Endothelial cell of umbilical vein (primary cell): Measurements from ENCODE around the gene ADIRF. TPM values are rescaled to one million over a fixed set of nuclear protein-coding genes. Genes with fewer than 3 reads are reported as not detected.

Experiments
- BruUV-seq: library from RNA; stranded (reverse); fragments of 400-500 nt; replicated peaks from 2 replicates; lab custom pipeline; 2021; lab: Mats Ljungman, UMichigan
- CTCF ChIA-PET: fragments of 300-600, 350-600 bp; sonication (Branson Sonifier 250); formaldehyde crosslinking; loops from one replicate; lab custom pipeline; 2021; ENCODE audit warnings: antibody characterized with exemption, inconsistent platforms; lab: Charles Lee
- POLR2A ChIA-PET: fragments of 300-600, 350-600 bp; sonication (Branson Sonifier 250); formaldehyde crosslinking; loops from one replicate; lab custom pipeline; 2021; ENCODE audit warnings: antibody characterized with exemption, inconsistent platforms; lab: Charles Lee
- DNase-seq: peaks from one replicate; pipeline ENCODE4 v3.0.0-alpha.2; 2011; ENCODE audit warnings: low read depth, low spot score
- FAIRE-seq: peaks from 2 replicates; lab custom pipeline; 2011; peaks lifted over from hg19 to GRCh38; lab: Jason Lieb, UNC
- H2AFZ ChIP-seq: 2 replicates; pipeline ENCODE4 v1.6.0; 2012; ENCODE audit warnings: low read depth, low read length, control low read depth, inconsistent platforms
- H3K27ac ChIP-seq: 2 replicates; pipeline ENCODE4 v1.5.1; 2011; ENCODE audit warnings: low read depth, mild to moderate bottlenecking, control low read depth, low read length, moderate library complexity; ENCODE audit not compliant: insufficient read depth
- H3K27me3 ChIP-seq, 2 experiments: 2 replicates each; pipeline versions ENCODE4 v1.6.0 to v1.6.1; 2011; ENCODE audit warnings: low read length in 2 of 2, mixed read lengths in 1 of 2; ENCODE audit not compliant: control insufficient read depth in 2 of 2, insufficient read depth in 2 of 2
- H3K36me3 ChIP-seq, 2 experiments: 2 replicates in 1 of 2; 3 replicates in 1 of 2; pipeline ENCODE4 v1.5.1; 2011; ENCODE audit warnings: low read length in 2 of 2, mild to moderate bottlenecking in 1 of 2, moderate library complexity in 1 of 2; ENCODE audit not compliant: control insufficient read depth in 2 of 2, insufficient read depth in 2 of 2; ENCODE audit errors: extremely low read depth in 1 of 2
- H3K4me1 ChIP-seq: 3 replicates; pipeline ENCODE4 v1.5.1; 2011; ENCODE audit warnings: mild to moderate bottlenecking, low read length; ENCODE audit not compliant: control insufficient read depth, insufficient read depth; ENCODE audit errors: extremely low read depth
- H3K4me2 ChIP-seq: 2 replicates; pipeline ENCODE4 v1.6.1; 2011; ENCODE audit warnings: low read length, control low read depth, mixed read lengths; ENCODE audit not compliant: insufficient read depth
- H3K4me3 ChIP-seq, 3 experiments: fragments of 200-600 bp in 1 of 3; sonication (generic), shearing (Covaris generic) in 1 of 3; replicated peaks in 1 of 3; 2 replicates each; pipeline ENCODE4 v1.5.1; 2011 to 2016; ENCODE audit warnings: control low read depth in 3 of 3, low read length in 3 of 3, mild to moderate bottlenecking in 2 of 3, inconsistent platforms in 1 of 3, low read depth in 1 of 3, moderate library complexity in 1 of 3; ENCODE audit not compliant: insufficient read depth in 1 of 3
- H3K79me2 ChIP-seq: 2 replicates; pipeline ENCODE4 v1.6.0; 2012; ENCODE audit warnings: low read length, inconsistent platforms; ENCODE audit not compliant: control insufficient read depth, insufficient read depth
- H3K9ac ChIP-seq: replicated peaks from 2 replicates; pipeline ENCODE3; 2011; ENCODE audit warnings: low read length, control low read depth; ENCODE audit not compliant: insufficient read depth; ENCODE audit errors: extremely low read depth
- H3K9me1 ChIP-seq: replicated peaks from 3 replicates; pipeline ENCODE4 v1.6.0; 2011; ENCODE audit warnings: mild to moderate bottlenecking, low read length; ENCODE audit not compliant: control insufficient read depth, insufficient read depth; ENCODE audit errors: extremely low read depth
- H3K9me3 ChIP-seq: replicated peaks from 2 replicates; pipeline ENCODE4 v1.5.1; 2012; ENCODE audit warnings: low read length, inconsistent platforms; ENCODE audit not compliant: control insufficient read depth, insufficient read depth
- H4K20me1 ChIP-seq: replicated peaks from 2 replicates; pipeline ENCODE3; 2011; ENCODE audit warnings: mild to moderate bottlenecking, low read length; ENCODE audit not compliant: control insufficient read depth, insufficient read depth; ENCODE audit errors: extremely low read depth
- EZH2 ChIP-seq: IDR thresholded peaks from 2 replicates; pipeline ENCODE4 v1.6.1; 2012; ENCODE audit warnings: borderline replicate concordance, low read depth, mild to moderate bottlenecking, moderate library complexity, low read length, inconsistent platforms; ENCODE audit not compliant: severe bottlenecking
- FOS ChIP-seq: IDR thresholded peaks from 2 replicates; pipeline ENCODE4 v1.6.1; 2011; ENCODE audit warnings: mild to moderate bottlenecking, low read length, moderate library complexity, borderline replicate concordance; ENCODE audit not compliant: insufficient read depth
- GATA2 ChIP-seq: IDR thresholded peaks from 2 replicates; pipeline ENCODE4 v1.7.0; 2011; ENCODE audit warnings: low read depth, mild to moderate bottlenecking, moderate library complexity, mixed read lengths, low read length; ENCODE audit not compliant: insufficient read length, insufficient read depth
- JUN ChIP-seq: IDR thresholded peaks from 2 replicates; pipeline ENCODE4 v1.6.1; 2011; ENCODE audit warnings: borderline replicate concordance, low read depth; ENCODE audit not compliant: insufficient read length, insufficient read depth
- MYC ChIP-seq: IDR thresholded peaks from one replicate; pipeline ENCODE4 v1.6.1; 2011; ENCODE audit warnings: mild to moderate bottlenecking, low read depth, low read length
- POLR2A ChIP-seq: IDR thresholded peaks from 2 replicates; pipeline ENCODE4 v1.6.1; 2012; ENCODE audit warnings: low read depth, mild to moderate bottlenecking, control low read depth, low read length
- dilution Hi-C: fragments of 300-500 bp; cut with MboI; formaldehyde crosslinking; loops from one replicate; pipeline ENCODE4 v1.15.0; 2019; ENCODE audit warnings: low sequenced_read_pairs; ENCODE audit not compliant: extremely low pct_ligation_motif_present
- intact Hi-C: fragments of 100-400 bp; cut with micrococcal nuclease; formaldehyde crosslinking; loops from one replicate; pipeline ENCODE4 v1.10.0; 2022
- polyA plus RNA-seq, 4 experiments: library from polyadenylated mRNA; depleted of rRNA in 3 of 4; stranded (reverse) in 3 of 4; unstranded in 1 of 4; fragments of >200 nt; gene quantifications; 2 replicates each; pipeline versions ENCODE4 v1.2.1 to v1.2.3, GENCODE V29; 2011 to 2012; ENCODE audit warnings: missing spikeins in 1 of 4
- total RNA-seq: library from RNA; stranded (reverse); gene quantifications from 2 replicates; pipeline ENCODE4 v1.2.3, GENCODE V29; 2021
- TF ChIP-seq, protein P1 (sequence below), 2 donors: IDR thresholded peaks; 1 replicate in 1 of 2; 2 replicates in 1 of 2; pipeline ENCODE4 v1.5.1; 2011; ENCODE audit warnings: low read length in 2 of 2, mild to moderate bottlenecking in 2 of 2, moderate library complexity in 2 of 2, control low read depth in 1 of 2, inconsistent platforms in 1 of 2, low read depth in 1 of 2; ENCODE audit not compliant: insufficient read depth in 1 of 2; ENCODE audit errors: extremely low read depth in 1 of 2
- TF ChIP-seq, protein P2 (sequence below): IDR thresholded peaks from 2 replicates; pipeline ENCODE4 v1.6.1; 2011; ENCODE audit not compliant: insufficient read depth, insufficient read length

Gene ADIRF
- total and polyA plus RNA-seq, 2 donors (not counting 3 experiments of a cell fraction or from before 2014, with no cell fraction given) = 3.7 to 4.4 TPM

DNA sequence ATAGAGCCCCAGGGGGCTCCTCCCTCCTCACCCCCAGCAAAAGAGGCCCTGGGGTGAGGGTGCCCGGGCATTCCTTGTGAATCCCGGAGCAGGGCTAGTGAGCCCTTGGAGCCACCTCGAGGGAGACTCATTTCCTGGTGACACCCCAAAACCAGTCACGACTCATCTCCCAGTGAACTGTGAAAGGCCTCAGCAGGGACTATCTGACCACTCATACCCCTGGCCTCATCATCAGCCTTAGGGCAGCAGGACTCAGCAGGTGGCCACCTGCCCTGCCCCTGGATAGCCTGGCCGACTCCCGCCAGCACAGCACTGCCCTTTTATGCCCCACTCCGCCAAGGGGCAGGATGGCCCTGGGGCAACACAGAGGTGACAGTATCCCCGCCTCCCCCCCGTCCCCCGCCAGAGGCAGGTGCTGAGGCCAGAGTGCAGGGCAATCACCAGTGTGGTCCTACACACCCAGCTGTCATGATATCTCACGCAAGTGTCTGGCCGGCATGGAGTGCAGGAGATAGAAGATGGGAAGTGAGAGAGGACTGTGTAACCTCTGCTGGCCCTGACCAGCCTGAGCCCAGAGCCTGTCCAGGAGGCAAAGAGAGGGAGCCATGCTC, 6.7 kb upstream of the ADIRF start:
- no peak overlapping the region for H3K9ac ChIP-seq
- BruUV-seq = no TSS peak

More for the DNA sequence above, 6.7 kb upstream of the ADIRF start:
- no peaks in the 10 kb centered on the region for H3K27me3 ChIP-seq
- no peak for DNase-seq
- H3K4me2 ChIP-seq = no peak overlapping the region
- no peak overlapping the region for H2AFZ ChIP-seq
- intact Hi-C loops (no loop called here), dilution Hi-C loops (no loop called here)
- H4K20me1 ChIP-seq = no peaks in the 10 kb centered on the region
- no peaks in the 10 kb centered on the region for H3K9me1 ChIP-seq
- H3K9me3 ChIP-seq = no peaks in the 10 kb centered on the region
- no peak overlapping the region for H3K27ac ChIP-seq
- FAIRE-seq = no peak
- no peaks in the 10 kb centered on the region for H3K36me3 ChIP-seq
- no peak overlapping the region for H3K4me3 ChIP-seq
- CTCF ChIA-PET = interaction anchor here (1.7 to 8.7 kb wide), 3 partner anchors 8 to 20 kb away, joined by 23 to 325 read pairs (median 189); no protein-coding TSS in a partner anchor
- POLR2A ChIA-PET = interaction anchor here (1.0 kb wide), 1 partner anchor 8 kb away, joined by 3 read pairs; no protein-coding TSS in a partner anchor
- H3K79me2 ChIP-seq = peaks cover 15% of the 10 kb centered on the region
- TF ChIP-seq, protein P1, sequence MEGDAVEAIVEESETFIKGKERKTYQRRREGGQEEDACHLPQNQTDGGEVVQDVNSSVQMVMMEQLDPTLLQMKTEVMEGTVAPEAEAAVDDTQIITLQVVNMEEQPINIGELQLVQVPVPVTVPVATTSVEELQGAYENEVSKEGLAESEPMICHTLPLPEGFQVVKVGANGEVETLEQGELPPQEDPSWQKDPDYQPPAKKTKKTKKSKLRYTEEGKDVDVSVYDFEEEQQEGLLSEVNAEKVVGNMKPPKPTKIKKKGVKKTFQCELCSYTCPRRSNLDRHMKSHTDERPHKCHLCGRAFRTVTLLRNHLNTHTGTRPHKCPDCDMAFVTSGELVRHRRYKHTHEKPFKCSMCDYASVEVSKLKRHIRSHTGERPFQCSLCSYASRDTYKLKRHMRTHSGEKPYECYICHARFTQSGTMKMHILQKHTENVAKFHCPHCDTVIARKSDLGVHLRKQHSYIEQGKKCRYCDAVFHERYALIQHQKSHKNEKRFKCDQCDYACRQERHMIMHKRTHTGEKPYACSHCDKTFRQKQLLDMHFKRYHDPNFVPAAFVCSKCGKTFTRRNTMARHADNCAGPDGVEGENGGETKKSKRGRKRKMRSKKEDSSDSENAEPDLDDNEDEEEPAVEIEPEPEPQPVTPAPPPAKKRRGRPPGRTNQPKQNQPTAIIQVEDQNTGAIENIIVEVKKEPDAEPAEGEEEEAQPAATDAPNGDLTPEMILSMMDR (IDR thresholded peaks at IDR 0.05; ENCODE audit: extremely low read depth in 1 of 2, insufficient read depth in 1 of 2, low read depth in 1 of 2, low read length in 2 of 2) = no peak
- TF ChIP-seq GATA2 = no peak
- TF ChIP-seq MYC = no peak
- no peak for TF ChIP-seq FOS
- TF ChIP-seq, protein P2, sequence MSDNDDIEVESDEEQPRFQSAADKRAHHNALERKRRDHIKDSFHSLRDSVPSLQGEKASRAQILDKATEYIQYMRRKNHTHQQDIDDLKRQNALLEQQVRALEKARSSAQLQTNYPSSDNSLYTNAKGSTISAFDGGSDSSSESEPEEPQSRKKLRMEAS = no peak
- no peak for TF ChIP-seq JUN
- TF ChIP-seq POLR2A = no peak
- no peak for TF ChIP-seq EZH2
- H3K4me1 ChIP-seq = peaks cover 42% of the 10 kb centered on the region
